CD4-positive, alpha-beta T cell (primary cell): Measurements from ENCODE around the gene DAPK2. TPM values are rescaled to one million over a fixed set of nuclear protein-coding genes. Genes with fewer than 3 reads are reported as not detected.
A peak's percentile ranks its signal among the peaks of the same experiment; 100 is the strongest.

Experiments used
- ATAC-seq: fragments of 200-7000 bp; cut with Tn5 transposase; one replicate; pipeline ENCODE4 v1.10.0; 2022; ENCODE audit warnings: mild to moderate bottlenecking; ENCODE audit not compliant: poor library complexity
- CTCF ChIA-PET: fragments of 350-600 bp; sonication (Branson Sonifier 250); formaldehyde crosslinking; loops from one replicate; lab custom pipeline; 2021; ENCODE audit warnings: antibody characterized with exemption, inconsistent platforms; lab: Charles Lee
- POLR2A ChIA-PET: fragments of 350-600 bp; sonication (Branson Sonifier 250); formaldehyde crosslinking; loops from one replicate; lab custom pipeline; 2021; ENCODE audit warnings: antibody characterized with exemption, inconsistent platforms; lab: Charles Lee
- DNase-seq, 14 experiments: peaks; one replicate each; pipeline ENCODE4 v3.0.0-alpha.2; 2013 to 2020; ENCODE audit warnings: mixed read lengths in 2 of 14
- H3K27ac ChIP-seq, 2 donors: one replicate each; pipeline versions ENCODE4 v1.5.1 to v1.7.0; 2013; ENCODE audit warnings: low read length in 2 of 2, low read depth in 1 of 2, mild to moderate bottlenecking in 1 of 2
- H3K27me3 ChIP-seq, 2 experiments: 1 replicate in 1 of 2; 2 replicates in 1 of 2; pipeline versions ENCODE4 v1.6.1 to v1.7.0; 2013; ENCODE audit warnings: low read length in 2 of 2, control low read depth in 1 of 2, mild to moderate bottlenecking in 1 of 2, moderate library complexity in 1 of 2; ENCODE audit not compliant: insufficient read depth in 2 of 2, control insufficient read depth in 1 of 2
- H3K36me3 ChIP-seq: one replicate; pipeline ENCODE4 v1.6.1; 2013; ENCODE audit warnings: low read length, control low read depth; ENCODE audit not compliant: insufficient read depth
- H3K4me1 ChIP-seq: one replicate; pipeline ENCODE4 v1.6.1; 2013; ENCODE audit warnings: low read length, control low read depth; ENCODE audit not compliant: insufficient read depth
- H3K4me3 ChIP-seq: one replicate; pipeline ENCODE4 v1.5.1; 2013; ENCODE audit warnings: mild to moderate bottlenecking, low read length, moderate library complexity
- H3K9me3 ChIP-seq, 2 experiments: 1 replicate in 1 of 2; 2 replicates in 1 of 2; pipeline versions ENCODE4 v1.6.1 to v1.7.0; 2013; ENCODE audit warnings: low read length in 2 of 2, mild to moderate bottlenecking in 2 of 2, control low read depth in 1 of 2, moderate library complexity in 1 of 2; ENCODE audit not compliant: control insufficient read depth in 1 of 2, insufficient read depth in 1 of 2
- H3K27ac Mint-ChIP-seq: one replicate; pipeline ENCODE4 v1.8.0; 2020; ENCODE audit warnings: mixed read lengths
- H3K27me3 Mint-ChIP-seq: one replicate; pipeline ENCODE4 v1.8.0; 2021; ENCODE audit warnings: mixed read lengths
- H3K36me3 Mint-ChIP-seq: one replicate; pipeline ENCODE4 v1.8.0; 2021; ENCODE audit warnings: low read depth, mixed read lengths
- H3K4me1 Mint-ChIP-seq: one replicate; pipeline ENCODE4 v1.8.0; 2021; ENCODE audit warnings: low read depth, mixed read lengths
- H3K4me3 Mint-ChIP-seq: one replicate; pipeline ENCODE4 v1.8.0; 2020; ENCODE audit warnings: mild to moderate bottlenecking, mixed read lengths
- H3K9me3 Mint-ChIP-seq: one replicate; pipeline ENCODE4 v1.8.0; 2020; ENCODE audit warnings: mixed read lengths
- intact Hi-C, 2 experiments: fragments of 100-400 bp; cut with DNase I in 1 of 2; cut with micrococcal nuclease in 1 of 2; formaldehyde crosslinking; loops; one replicate each; pipeline versions ENCODE4 v1.15.1 to v1.9.0; 2023 to 2025; cut with DNase I, micrococcal nuclease
- total RNA-seq, 174 experiments: library from RNA in 2 of 174; stranded (reverse) in 2 of 174; gene quantifications; one replicate each; pipeline ENCODE4 v1.2.3 and lab custom pipeline; 2021 to 2026
- TF ChIP-seq, protein P1 (sequence below): fragments of 200-600 bp; IDR thresholded peaks from one replicate; pipeline ENCODE4 v1.8.0; 2022; ENCODE audit warnings: antibody characterized with exemption, mild to moderate bottlenecking

Gene DAPK2
- total RNA-seq, 2 experiments from 2014 or later, result 1.3 to 1.6 TPM

DNA sequence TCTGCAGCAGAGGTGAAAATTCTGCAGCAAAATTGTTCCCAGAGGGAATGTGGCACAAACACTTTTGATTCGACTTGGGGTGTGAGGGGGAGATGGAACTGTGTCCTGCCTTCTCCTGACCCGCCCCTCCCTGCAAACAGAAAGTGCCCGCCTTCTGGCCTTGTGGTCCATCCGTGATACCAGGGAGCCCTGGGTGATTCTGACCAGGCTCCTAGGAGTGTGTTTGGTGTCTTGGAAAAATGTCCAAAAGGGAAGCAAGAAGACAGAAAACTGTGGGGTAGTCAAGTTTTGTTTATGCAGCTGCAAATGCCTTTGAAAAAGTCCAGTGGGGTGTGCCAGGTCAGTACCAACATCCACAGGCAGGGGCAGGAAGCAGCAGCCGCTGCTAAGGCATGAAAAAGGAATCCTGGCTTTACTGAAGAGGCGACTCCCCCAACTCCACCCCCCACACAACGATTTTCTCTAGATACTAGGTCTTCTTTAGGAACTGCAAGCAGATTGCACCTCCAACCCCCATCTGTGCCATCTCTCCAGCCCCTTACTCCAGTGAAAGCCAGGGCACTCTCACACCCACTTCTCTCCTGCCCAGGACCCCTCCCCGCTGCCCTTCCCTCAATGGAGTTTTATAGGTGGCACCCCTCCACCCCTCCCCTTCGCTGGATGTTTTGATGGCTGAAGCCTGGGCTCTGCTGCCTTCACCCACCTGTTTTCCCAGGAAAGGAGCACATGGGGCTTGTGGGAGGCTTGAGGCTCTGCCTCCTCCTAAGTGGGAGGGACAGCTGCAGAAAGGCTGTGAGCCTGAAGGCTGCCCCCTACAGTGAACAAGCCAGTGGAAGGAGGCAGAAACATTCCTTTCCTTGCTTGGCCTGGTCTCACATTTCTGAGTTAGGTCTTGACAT is 130.2 kb downstream of the DAPK2 start:
- Histone ChIP-seq H3K36me3 (no peaks in the 10 kb centered on the region), H3K27ac (no peak overlapping the region), H3K4me1 (peaks cover 16% of the 10 kb centered on the region), H3K9me3 (no peaks in the 10 kb centered on the region), H3K27me3 (no peaks in the 10 kb centered on the region), H3K4me3 (no peak overlapping the region)
- H3K36me3 Mint-ChIP-seq, result no peaks in the 10 kb centered on the region
- no peak overlapping the region for H3K4me3 Mint-ChIP-seq
- ATAC-seq (peak; percentile 37), DNase-seq (no peak)
- peaks cover 15% of the 10 kb centered on the region for H3K4me1 Mint-ChIP-seq
- no peaks in the 10 kb centered on the region for H3K9me3 Mint-ChIP-seq
- TF ChIP-seq, protein P1, sequence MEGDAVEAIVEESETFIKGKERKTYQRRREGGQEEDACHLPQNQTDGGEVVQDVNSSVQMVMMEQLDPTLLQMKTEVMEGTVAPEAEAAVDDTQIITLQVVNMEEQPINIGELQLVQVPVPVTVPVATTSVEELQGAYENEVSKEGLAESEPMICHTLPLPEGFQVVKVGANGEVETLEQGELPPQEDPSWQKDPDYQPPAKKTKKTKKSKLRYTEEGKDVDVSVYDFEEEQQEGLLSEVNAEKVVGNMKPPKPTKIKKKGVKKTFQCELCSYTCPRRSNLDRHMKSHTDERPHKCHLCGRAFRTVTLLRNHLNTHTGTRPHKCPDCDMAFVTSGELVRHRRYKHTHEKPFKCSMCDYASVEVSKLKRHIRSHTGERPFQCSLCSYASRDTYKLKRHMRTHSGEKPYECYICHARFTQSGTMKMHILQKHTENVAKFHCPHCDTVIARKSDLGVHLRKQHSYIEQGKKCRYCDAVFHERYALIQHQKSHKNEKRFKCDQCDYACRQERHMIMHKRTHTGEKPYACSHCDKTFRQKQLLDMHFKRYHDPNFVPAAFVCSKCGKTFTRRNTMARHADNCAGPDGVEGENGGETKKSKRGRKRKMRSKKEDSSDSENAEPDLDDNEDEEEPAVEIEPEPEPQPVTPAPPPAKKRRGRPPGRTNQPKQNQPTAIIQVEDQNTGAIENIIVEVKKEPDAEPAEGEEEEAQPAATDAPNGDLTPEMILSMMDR, result no peak
- POLR2A ChIA-PET, result no interaction called here
- no peak overlapping the region for H3K27ac Mint-ChIP-seq
- CTCF ChIA-PET, result no interaction called here
- no peaks in the 10 kb centered on the region for H3K27me3 Mint-ChIP-seq
- intact Hi-C loops, result no loop called here

DNA sequence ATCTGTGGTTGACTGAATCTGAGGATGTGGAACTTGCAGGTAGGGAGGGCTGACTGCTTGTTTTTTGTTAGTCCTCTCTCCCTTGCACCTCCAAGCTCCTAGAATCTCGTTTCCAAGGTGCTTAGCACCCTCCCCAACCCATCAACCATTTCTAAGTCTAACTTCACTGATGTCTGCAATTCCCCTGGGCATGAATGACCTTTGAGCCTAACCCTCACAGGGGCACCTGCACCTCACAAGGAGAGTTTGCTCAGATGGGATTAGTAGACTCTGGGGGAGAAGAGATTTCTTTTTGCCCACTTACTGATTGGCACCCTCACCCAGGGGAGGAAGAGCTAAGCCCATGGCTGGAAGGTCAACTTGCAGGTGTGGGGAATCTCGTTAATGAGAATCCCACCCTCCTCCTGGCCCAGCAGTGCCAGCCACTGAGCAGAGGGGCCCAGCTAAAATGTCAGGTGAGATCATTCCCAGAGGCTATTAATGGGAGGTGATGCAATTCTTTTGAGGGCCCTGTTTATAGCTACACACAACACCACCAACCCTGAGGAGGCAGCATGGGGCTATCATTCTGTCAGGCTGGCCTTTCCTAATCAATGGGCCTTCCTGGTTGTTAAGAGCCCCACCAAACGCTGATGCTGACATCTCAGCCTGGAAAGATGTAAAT is 130.9 kb downstream of the DAPK2 start:
- intact Hi-C loops, result no loop called here
- no peaks in the 10 kb centered on the region for H3K36me3 ChIP-seq
- H3K27ac ChIP-seq, result no peak overlapping the region
- H3K27me3 Mint-ChIP-seq, result no peaks in the 10 kb centered on the region
- ATAC-seq, result no peak
- no peak for DNase-seq
- H3K4me3 ChIP-seq, result no peak overlapping the region
- ChIA-PET CTCF (no interaction called here), POLR2A (interaction anchor here (0.6 kb wide), 1 partner anchor 724 kb away, joined by 3 read pairs; no protein-coding TSS in a partner anchor)
- no peaks in the 10 kb centered on the region for H3K36me3 Mint-ChIP-seq
- H3K27me3 ChIP-seq, result no peaks in the 10 kb centered on the region
- no peaks in the 10 kb centered on the region for H3K9me3 Mint-ChIP-seq
- H3K4me3 Mint-ChIP-seq, result no peak overlapping the region
- H3K9me3 ChIP-seq, result no peaks in the 10 kb centered on the region
- no peak overlapping the region for H3K27ac Mint-ChIP-seq
- H3K4me1 ChIP-seq, result peaks cover 10% of the 10 kb centered on the region
- H3K4me1 Mint-ChIP-seq, result peaks cover 7% of the 10 kb centered on the region
- TF ChIP-seq, protein P1, result no peak

- ATAC-seq (no peak), DNase-seq (no peak)
- Histone ChIP-seq H3K27ac (no peak overlapping the region), H3K4me3 (no peak overlapping the region), H3K9me3 (no peaks in the 10 kb centered on the region), H3K4me1 (peaks cover 5% of the 10 kb centered on the region), H3K36me3 (no peaks in the 10 kb centered on the region), H3K27me3 (no peaks in the 10 kb centered on the region)
- H3K27ac Mint-ChIP-seq, result no peak overlapping the region
- ChIA-PET POLR2A (no interaction called here), CTCF (no interaction called here)
- H3K9me3 Mint-ChIP-seq, result no peaks in the 10 kb centered on the region
- H3K36me3 Mint-ChIP-seq, result no peaks in the 10 kb centered on the region
- TF ChIP-seq, protein P1, result no peak
- intact Hi-C loops, result no loop called here
- H3K27me3 Mint-ChIP-seq, result no peaks in the 10 kb centered on the region
- H3K4me1 Mint-ChIP-seq, result peaks cover 1% of the 10 kb centered on the region
- no peak overlapping the region for H3K4me3 Mint-ChIP-seq
Observed at GRCh38 chr15:63913786-63914315, 132.4 kb downstream of the DAPK2 start.
